CD1c-positive myeloid dendritic cell (primary cell): ENCODE data around the gene CEP19.

Experiments used
- DNase-seq: peaks from one replicate; pipeline ENCODE4 v3.0.0-alpha.2; 2016; ENCODE audit errors: extremely low spot score

Gene CEP19

GRCh38 chr3:196708467-196708866 lies 3.6 kb downstream of the CEP19 start:
- no peak for DNase-seq

- no peak for DNase-seq
These were observed 4.5 kb downstream of the CEP19 start for GRCh38 chr3:196707566-196707965.

DNA sequence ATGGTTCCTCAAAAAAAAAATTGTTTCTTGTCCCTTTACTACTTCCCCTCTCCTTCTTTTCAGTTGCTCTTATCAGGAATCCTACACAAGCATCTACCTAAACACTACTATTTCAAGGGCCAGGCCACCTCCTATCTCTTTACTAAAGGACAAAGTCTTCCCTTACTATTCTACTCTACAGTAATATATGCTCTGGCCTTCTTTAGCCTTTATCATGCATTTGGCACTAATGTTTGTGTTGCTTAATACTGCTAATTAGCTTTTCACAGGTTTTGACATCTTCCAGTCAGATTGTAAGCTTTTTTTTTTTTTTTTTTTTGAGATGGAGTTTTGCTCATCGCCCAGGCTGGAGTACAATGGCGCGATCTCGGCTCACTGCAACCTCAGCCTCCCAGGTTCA lies 5.3 kb downstream of the CEP19 start:
- no peak for DNase-seq

DNA sequence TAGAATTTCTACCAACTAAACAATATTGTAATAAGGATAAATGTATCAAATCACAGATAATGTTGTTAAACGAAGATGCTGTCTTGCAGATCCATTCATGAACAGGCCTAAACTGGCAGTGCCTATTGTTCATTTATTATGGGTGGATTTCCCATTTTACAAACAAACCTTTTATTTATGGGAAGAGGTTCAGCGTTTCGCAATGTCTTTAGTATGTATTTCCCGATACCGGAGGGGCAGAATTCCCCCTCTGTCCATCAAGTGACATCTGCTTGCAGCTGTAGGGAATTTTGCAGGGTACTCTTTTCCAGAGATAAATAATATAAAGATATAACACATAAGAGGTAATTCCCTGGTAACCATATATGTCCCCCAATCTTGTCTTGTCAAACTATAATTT lies 5.7 kb downstream of the CEP19 start:
- no peak for DNase-seq

DNA sequence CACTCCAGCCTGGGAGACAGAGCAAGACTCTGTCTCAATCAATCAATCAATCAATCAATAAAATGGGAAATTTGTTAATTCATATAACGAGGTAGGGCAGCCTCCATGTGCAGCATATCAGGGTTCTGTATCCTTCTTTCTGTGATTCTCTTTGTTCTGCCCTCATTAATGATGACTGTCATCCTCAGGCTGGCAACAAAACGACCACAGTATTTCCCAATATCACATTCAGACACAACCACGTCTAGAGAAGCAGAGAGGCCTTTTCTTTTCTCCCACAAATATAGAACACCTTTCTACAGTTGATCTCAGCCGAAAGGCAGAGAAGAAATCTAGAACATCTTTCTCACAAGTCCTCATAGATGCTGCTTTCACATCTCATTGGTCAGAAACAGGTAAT lies 11.2 kb downstream of the CEP19 start:
- DNase-seq: no peak

GRCh38 chr3:196699749-196700148 lies 12.3 kb downstream of the CEP19 start:
- DNase-seq: no peak

- DNase-seq: no peak
These were observed 14.8 kb downstream of the CEP19 start for GRCh38 chr3:196697270-196697669.

GRCh38 chr3:196695849-196696226 lies 16.2 kb downstream of the CEP19 start:
- peak; percentile 43 for DNase-seq

DNA sequence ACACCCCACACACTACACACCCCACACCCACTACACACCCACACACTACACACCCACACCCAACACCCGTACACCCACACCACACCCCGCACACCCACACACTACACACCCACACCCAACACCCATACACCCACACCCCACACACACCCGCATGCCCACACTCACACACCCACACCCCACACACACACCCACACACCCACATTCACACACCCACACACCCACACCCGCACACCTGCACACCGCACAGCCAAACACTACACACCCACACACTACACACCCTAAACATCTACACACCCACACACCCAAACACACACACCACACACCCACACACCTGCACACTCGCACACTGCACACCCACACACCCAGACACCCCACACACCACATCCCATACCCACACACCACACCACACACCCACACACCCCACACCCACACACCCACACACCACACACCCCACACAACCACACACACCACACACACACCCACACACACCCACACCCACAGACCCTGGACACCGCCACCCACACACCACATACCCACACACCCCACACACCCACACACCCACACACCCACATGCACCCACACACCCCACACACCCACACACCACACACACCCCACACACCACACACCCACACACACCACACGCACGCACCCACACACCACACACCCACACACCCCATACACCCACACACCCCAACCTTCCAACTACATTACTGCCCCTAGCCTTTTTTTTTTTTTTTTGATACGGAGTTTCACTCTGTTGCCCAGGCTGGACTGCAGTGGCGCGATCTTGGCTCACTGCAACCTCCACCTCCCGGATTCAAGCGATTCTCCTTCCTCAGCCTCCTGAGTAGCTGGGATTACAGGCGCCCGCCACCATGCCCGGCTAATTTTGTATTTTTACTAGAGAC lies 16.9 kb downstream of the CEP19 start:
- DNase-seq: peak; percentile 33

GRCh38 chr3:196694202-196694638 lies 17.8 kb downstream of the CEP19 start:
- DNase-seq: peak; percentile 66

GRCh38 chr3:196691386-196691785 lies 20.7 kb downstream of the CEP19 start:
- DNase-seq: peak; percentile 36

- peak; percentile 64 for DNase-seq
These were observed 21.9 kb downstream of the CEP19 start for GRCh38 chr3:196689941-196690660.

DNA sequence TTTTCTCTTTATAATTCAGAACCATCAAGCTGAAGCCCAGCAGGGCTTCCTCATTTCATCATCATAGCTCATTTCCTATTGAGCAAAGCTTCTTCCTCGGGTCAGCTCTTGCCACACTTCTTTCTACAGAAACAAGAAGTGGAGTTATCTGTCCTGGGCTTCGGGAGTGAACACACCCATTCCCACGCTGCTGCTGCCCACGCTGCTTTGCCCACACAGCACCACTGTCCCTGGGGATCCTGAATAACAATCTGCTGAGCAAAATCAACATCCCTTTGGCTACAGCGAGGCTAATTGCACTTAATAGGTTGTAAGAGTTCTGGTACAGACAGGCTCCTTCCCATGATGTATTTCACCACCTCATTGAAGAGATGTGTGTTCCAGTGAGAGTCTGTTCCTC lies 23.7 kb downstream of the CEP19 start:
- DNase-seq: peak; percentile 96

GRCh38 chr3:196686436-196686835 lies 25.6 kb downstream of the CEP19 start:
- DNase-seq: no peak

DNA sequence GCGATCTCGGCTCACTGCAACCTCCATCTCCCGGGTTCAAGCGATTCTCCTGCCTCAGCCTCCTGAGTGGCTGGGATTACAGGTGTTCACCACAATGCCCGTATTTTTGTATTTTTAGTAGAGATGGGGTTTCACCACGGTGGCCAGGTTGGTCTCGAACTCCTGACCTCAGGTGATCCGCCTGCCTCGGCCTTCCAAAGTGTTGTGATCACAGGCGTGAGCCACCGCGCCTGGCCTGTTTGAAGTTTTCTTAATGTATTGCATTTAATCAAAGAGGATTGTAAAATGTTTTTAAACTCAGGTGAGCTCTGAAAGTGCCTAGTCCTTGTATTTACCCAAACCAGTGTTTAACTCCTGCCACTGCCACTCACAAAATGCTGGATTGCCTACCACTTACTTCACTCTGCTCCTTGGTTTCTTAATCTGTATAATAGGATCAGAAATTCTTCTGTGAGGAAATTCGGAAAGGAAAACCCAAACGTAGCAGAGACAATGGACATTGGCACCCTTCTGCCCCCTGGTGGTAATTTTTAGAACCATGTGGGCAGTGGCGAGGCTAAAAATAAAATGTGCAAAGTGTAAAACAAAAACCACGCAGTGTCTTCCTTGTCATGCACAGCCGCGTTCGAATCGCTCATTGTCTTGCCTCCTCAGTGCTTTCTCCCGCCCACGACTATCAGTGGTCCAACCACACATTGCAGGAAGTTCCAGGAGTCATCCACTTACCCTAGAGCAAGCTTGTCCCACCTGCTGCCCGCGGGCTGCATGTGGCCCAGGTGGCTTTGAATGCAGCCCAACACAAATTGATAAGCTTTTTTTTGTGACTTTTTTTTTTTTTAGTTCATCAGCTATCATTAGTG lies 27.3 kb downstream of the CEP19 start:
- DNase-seq: peak; percentile 91

GRCh38 chr3:196677931-196678330 lies 34.1 kb downstream of the CEP19 start:
- peak; percentile 34 for DNase-seq

GRCh38 chr3:196677353-196677752 lies 34.7 kb downstream of the CEP19 start:
- peak; percentile 67 for DNase-seq

- DNase-seq: no peak
These were observed 38.4 kb downstream of the CEP19 start for GRCh38 chr3:196673632-196674031.

GRCh38 chr3:196670339-196670738 lies 41.7 kb downstream of the CEP19 start:
- peak; percentile 54 for DNase-seq

- DNase-seq: no peak
These were observed 44.8 kb downstream of the CEP19 start for GRCh38 chr3:196667056-196667825.
